K562 (cell line): ENCODE results near the gene NKAIN4. TPM values are rescaled to one million over a fixed set of nuclear protein-coding genes. Genes with fewer than 3 reads are reported as not detected.
A peak's percentile ranks its signal among the peaks of the same experiment; 100 is the strongest.

Experiments used
- CREB1 ChIP-seq, 2 experiments: sonication (generic) in 1 of 2; formaldehyde crosslinking in 1 of 2; IDR thresholded peaks; 2 replicates each; pipeline versions ENCODE4 v1.6.1 to v1.8.0; 2012 to 2022; ENCODE audit warnings: inconsistent platforms in 1 of 2, mild to moderate bottlenecking in 1 of 2, missing genetic modification reagents in 1 of 2, moderate library complexity in 1 of 2
- FOXA3 ChIP-seq, 2 experiments: fragments of 450-650 bp in 1 of 2; sonication (generic) in 1 of 2; formaldehyde crosslinking; IDR thresholded peaks in 1 of 2; conservative IDR thresholded peaks in 1 of 2; 2 replicates each; pipeline versions ENCODE4 v1.4.0 to v1.8.0; 2020 to 2022; ENCODE audit warnings: mild to moderate bottlenecking in 2 of 2, missing genetic modification reagents in 1 of 2
- FOXP1 ChIP-seq: sonication (generic); formaldehyde crosslinking; IDR thresholded peaks from 2 replicates; pipeline ENCODE4 v1.8.0; 2022; ENCODE audit warnings: mild to moderate bottlenecking, missing genetic modification reagents
- HMGN3 ChIP-seq: IDR thresholded peaks from 2 replicates; pipeline ENCODE4 v1.6.1; 2011; ENCODE audit warnings: borderline replicate concordance, low read depth, mild to moderate bottlenecking, mixed read lengths, low read length; ENCODE audit not compliant: insufficient read length; ENCODE audit errors: extremely low read depth
- NFIC ChIP-seq: fragments of 450-650 bp; IDR thresholded peaks from 2 replicates; pipeline ENCODE4 v1.6.1; 2017; ENCODE audit warnings: mild to moderate bottlenecking, inconsistent platforms
- NR3C1 ChIP-seq: sonication (generic); formaldehyde crosslinking; IDR thresholded peaks from 2 replicates; pipeline ENCODE4 v1.8.1; 2022; ENCODE audit warnings: missing genetic modification reagents
- POLR2B ChIP-seq: fragments of 450-650 bp; IDR thresholded peaks from 2 replicates; pipeline ENCODE4 v1.6.1; 2018; ENCODE audit warnings: low read depth; ENCODE audit not compliant: partially characterized antibody
- RAD21 ChIP-seq, 2 experiments: fragments of 250-450 bp in 1 of 2; fragments of 450-650 bp in 1 of 2; sonication (Bioruptor Pico) in 1 of 2; formaldehyde crosslinking in 1 of 2; IDR thresholded peaks in 1 of 2; conservative IDR thresholded peaks in 1 of 2; 2 replicates each; pipeline versions ENCODE4 v1.4.0 to v1.8.0; 2020 to 2022; ENCODE audit warnings: mild to moderate bottlenecking in 2 of 2, moderate library complexity in 1 of 2
- RAD51 ChIP-seq: fragments of 450-650 bp; IDR thresholded peaks from 2 replicates; pipeline ENCODE4 v1.7.1; 2016; ENCODE audit warnings: low read depth, mild to moderate bottlenecking, borderline replicate concordance
- RBFOX2 ChIP-seq: fragments of 200-400 bp; formaldehyde crosslinking; IDR thresholded peaks from 2 replicates; pipeline ENCODE4 v1.6.1; 2017; ENCODE audit warnings: low read depth, mild to moderate bottlenecking, low read length, moderate library complexity
- SP1 ChIP-seq: sonication (generic); formaldehyde crosslinking; IDR thresholded peaks from 2 replicates; pipeline ENCODE4 v1.8.1; 2022; ENCODE audit warnings: mild to moderate bottlenecking, missing genetic modification reagents
- SRF ChIP-seq, 2 experiments: fragments of 250-450, 450-650 bp in 1 of 2; sonication (Bioruptor Pico) in 1 of 2; sonication (generic) in 1 of 2; formaldehyde crosslinking; IDR thresholded peaks; 2 replicates each; pipeline versions ENCODE4 v1.5.0 to v1.5.1; 2020 to 2022; ENCODE audit warnings: mild to moderate bottlenecking in 1 of 2, missing genetic modification reagents in 1 of 2
- XRCC5 ChIP-seq: fragments of 200-400 bp; formaldehyde crosslinking; IDR thresholded peaks from 2 replicates; pipeline ENCODE4 v1.6.1; 2017; ENCODE audit warnings: low read depth, mild to moderate bottlenecking, low read length
- polyA plus RNA-seq, 8 experiments: library from polyadenylated mRNA; depleted of rRNA in 4 of 8; stranded (reverse) in 5 of 8; unstranded in 3 of 8; fragments of >200 nt; fragmentation: Nextera tagmentation in 2 of 8; fragmentation: Illumina TruSeq in 1 of 8; extraction: Ambion mirVana in 2 of 8; extraction: Trizol in 1 of 8; gene quantifications; 2 replicates each; pipeline versions ENCODE4 v1.2.1 to v1.2.3, GENCODE V29; 2011 to 2014; ENCODE audit warnings: inconsistent platforms in 1 of 8, missing spikeins in 1 of 8
- total RNA-seq, 7 experiments: library from RNA; depleted of rRNA in 6 of 7; stranded (reverse); fragments of >200 nt in 6 of 7; fragmentation: Illumina TruSeq in 2 of 7; extraction: Trizol in 2 of 7; gene quantifications; 2 replicates each; pipeline versions ENCODE4 v1.2.1 to v1.2.3, GENCODE V29; 2011 to 2021; ENCODE audit warnings: low replicate concordance in 1 of 7
- TF ChIP-seq, protein P1 (sequence below): sonication (generic); formaldehyde crosslinking; IDR thresholded peaks from 2 replicates; pipeline ENCODE4 v1.9.0; 2022; ENCODE audit warnings: mild to moderate bottlenecking, missing genetic modification reagents
- TF ChIP-seq, protein P2 (sequence below): sonication (generic); formaldehyde crosslinking; IDR thresholded peaks from 2 replicates; pipeline ENCODE4 v1.8.0; 2022; ENCODE audit warnings: mild to moderate bottlenecking, missing genetic modification reagents, borderline replicate concordance
- TF ChIP-seq, protein P3 (sequence below): fragments of 250-450 bp; sonication (Bioruptor Pico); IDR thresholded peaks from 2 replicates; pipeline ENCODE4 v1.5.0; 2021; ENCODE audit warnings: mild to moderate bottlenecking, moderate library complexity

The NKAIN4 gene
- total and polyA plus RNA-seq, 9 of the 15 experiments (the other 6 are each of a cell fraction or from before 2014, with no cell fraction given) = not detected

DNA sequence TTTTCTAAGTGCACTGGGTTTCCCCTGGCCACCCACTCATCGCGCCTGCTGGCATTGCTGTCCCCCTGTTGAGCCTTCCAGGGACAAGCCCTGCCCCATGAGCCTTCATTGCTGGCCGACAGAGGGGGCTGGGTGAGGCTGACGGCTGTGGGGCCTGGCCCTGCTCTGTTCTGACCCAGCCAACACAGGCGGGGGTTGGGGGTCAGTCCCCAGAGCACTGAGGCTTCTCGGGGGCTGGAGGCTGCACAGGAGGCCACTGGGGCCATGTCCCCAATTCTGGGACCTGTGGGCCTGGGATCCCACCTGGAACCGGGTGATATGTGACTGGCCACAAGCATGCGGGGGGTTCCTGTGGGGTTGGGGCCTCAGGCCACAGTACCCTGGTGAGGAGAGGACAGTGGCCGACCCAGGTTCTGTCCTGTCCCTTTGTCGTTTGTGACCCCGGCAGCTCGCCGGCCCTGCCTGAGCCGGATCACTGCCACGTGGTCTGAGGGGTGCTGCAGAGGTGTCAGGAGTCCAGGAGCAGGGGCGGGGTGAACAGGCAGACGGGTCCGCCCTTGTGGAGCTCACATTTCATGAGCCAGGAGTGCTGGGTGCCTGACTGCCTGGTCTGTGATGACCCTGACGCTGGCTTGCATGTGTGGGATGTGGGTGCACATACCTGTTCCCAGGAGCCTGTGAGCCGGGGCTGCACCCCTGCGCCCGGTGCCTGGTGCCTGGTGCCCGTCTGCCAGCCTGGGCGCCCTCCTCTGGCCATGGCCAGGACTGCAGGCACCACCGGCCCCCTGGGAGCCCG, 36.6 kb upstream of the NKAIN4 start (continued):
- TF ChIP-seq, protein P1, sequence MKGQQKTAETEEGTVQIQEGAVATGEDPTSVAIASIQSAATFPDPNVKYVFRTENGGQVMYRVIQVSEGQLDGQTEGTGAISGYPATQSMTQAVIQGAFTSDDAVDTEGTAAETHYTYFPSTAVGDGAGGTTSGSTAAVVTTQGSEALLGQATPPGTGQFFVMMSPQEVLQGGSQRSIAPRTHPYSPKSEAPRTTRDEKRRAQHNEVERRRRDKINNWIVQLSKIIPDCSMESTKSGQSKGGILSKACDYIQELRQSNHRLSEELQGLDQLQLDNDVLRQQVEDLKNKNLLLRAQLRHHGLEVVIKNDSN = peak; percentile 66
- TF ChIP-seq, protein P2, sequence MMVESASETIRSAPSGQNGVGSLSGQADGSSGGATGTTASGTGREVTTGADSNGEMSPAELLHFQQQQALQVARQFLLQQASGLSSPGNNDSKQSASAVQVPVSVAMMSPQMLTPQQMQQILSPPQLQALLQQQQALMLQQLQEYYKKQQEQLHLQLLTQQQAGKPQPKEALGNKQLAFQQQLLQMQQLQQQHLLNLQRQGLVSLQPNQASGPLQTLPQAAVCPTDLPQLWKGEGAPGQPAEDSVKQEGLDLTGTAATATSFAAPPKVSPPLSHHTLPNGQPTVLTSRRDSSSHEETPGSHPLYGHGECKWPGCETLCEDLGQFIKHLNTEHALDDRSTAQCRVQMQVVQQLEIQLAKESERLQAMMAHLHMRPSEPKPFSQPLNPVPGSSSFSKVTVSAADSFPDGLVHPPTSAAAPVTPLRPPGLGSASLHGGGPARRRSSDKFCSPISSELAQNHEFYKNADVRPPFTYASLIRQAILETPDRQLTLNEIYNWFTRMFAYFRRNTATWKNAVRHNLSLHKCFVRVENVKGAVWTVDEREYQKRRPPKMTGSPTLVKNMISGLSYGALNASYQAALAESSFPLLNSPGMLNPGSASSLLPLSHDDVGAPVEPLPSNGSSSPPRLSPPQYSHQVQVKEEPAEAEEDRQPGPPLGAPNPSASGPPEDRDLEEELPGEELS (CRISPR knock-in tag) = no peak
- TF ChIP-seq FOXA3 (CRISPR knock-in tag; conservative IDR thresholded peaks at IDR 0.05 in 1 of 2, IDR thresholded peaks at IDR 0.05 in 1 of 2) = 0 out of 4 replicates have a peak, but pooled peaks of 1 of the 2 experiments have one; percentile 31
- TF ChIP-seq RBFOX2 = 0 out of 2 replicates have a peak, but pooled peaks have one; percentile 14
- TF ChIP-seq RAD51 = peak; percentile 28; the same call in 1 of the 2 replicates
- peak; percentile 34 for TF ChIP-seq POLR2B
- peak; percentile 72; the same call in 1 of the 2 replicates for TF ChIP-seq XRCC5
- peak; percentile 73; the same call in 1 of the 2 replicates for TF ChIP-seq FOXP1
- TF ChIP-seq SRF (CRISPR knock-in tag; IDR thresholded peaks at IDR 0.05) = no peak
- TF ChIP-seq HMGN3 = peak; percentile 36
- no peak for TF ChIP-seq SP1 (CRISPR knock-in tag)
- TF ChIP-seq NR3C1 (CRISPR knock-in tag) = no peak
- TF ChIP-seq RAD21 (CRISPR knock-in tag; conservative IDR thresholded peaks at IDR 0.05 in 1 of 2, IDR thresholded peaks at IDR 0.05 in 1 of 2) = peak in 1 of 2 experiments; percentile 50; a peak in 3 of 4 replicates
- TF ChIP-seq CREB1 (IDR thresholded peaks at IDR 0.05) = 0 out of 2 replicates have a peak, but pooled peaks have one; percentile 19
- TF ChIP-seq CREB1 (CRISPR knock-in tag; IDR thresholded peaks at IDR 0.05) = no peak
- 0 out of 2 replicates have a peak, but pooled peaks have one; percentile 10 for TF ChIP-seq NFIC
- TF ChIP-seq, protein P3, sequence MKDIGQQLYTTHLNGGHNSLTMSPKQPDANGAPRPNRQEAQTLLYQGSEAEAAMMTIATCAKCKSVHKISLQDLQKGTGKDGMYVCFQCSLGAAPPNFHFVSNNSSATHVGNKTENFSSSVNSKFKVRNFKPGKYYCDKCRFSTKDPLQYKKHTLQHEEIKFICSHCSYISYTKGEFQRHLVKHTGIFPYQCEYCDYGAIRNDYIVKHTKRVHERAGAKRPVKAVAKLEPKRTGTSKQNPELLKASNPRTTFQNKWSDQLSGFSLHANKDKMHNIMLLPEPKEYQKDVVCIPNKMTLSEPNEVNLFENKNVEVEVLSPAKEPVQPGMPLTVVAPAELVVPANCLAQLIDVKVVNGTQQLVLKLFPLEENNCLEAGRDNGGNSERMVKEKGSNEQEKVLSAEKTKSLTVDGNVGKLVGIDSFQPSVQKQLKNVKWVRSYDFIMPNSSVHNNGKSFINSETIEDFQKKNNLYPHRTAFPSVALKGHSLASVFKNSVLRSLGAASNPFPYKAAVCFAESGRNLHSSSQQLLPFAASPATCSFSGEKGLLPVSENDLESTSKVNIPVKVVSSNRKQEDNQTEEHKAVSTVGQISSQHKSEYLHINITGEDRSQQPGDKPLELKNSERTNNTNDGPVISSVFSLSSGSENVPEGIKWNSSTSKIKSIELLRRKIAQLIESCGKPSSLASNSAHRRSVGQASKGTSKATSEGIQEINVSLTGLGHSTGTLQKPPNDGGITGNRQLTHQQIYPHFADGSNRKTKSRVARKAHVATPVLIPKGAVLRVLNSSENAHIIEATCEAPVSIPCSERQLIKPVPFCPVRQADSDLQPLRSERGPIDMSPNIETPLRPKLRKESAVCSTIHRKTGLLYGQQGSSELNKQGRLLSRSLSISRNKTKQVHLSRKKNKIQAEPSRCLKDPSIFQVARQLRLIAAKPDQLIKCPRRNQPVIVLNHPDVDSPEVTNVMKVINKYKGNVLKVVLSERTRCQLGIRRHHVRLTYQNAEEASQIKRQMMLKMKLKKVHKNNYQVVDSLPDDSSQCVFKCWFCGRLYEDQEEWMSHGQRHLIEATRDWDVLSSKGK = no peak
